GM12878 (cell line): Measurements from ENCODE around the gene ATP6V0A4. TPM values are rescaled to one million over a fixed set of nuclear protein-coding genes. Genes with fewer than 3 reads are reported as not detected.

ENCODE experiments used
- ATAC-seq: fragments of 200-7000 bp; cut with Tn5 transposase; 3 replicates; pipeline ENCODE4 v1.9.1; 2020; ENCODE audit warnings: mild to moderate bottlenecking, moderate library complexity
- BruUV-seq: library from RNA; stranded (reverse); fragments of 400-500 nt; replicated peaks from 2 replicates; lab custom pipeline; 2021; lab: Mats Ljungman, UMichigan
- CTCF ChIA-PET: fragments of 300-600 bp; sonication (Branson Sonifier 250); formaldehyde crosslinking; extraction: SDS; loops from one replicate; lab custom pipeline; 2021; ENCODE audit warnings: inconsistent platforms; lab: Yijun Ruan, JAX
- POLR2A ChIA-PET: fragments of 350-600 bp; formaldehyde crosslinking; extraction: SDS; loops from one replicate; lab custom pipeline; 2021; ENCODE audit warnings: inconsistent platforms; lab: Charles Lee
- RAD21 ChIA-PET: fragments of 300-600 bp; sonication (Branson Sonifier 250); formaldehyde crosslinking; loops from one replicate; lab custom pipeline; 2023; ENCODE audit warnings: antibody characterized with exemption; ENCODE audit not compliant: unreplicated experiment; lab: Charles Lee
- SMC1A ChIA-PET: fragments of 300-600 bp; sonication (Branson Sonifier 250); formaldehyde crosslinking; loops from one replicate; lab custom pipeline; 2023; ENCODE audit not compliant: unreplicated experiment, uncharacterized antibody; lab: Charles Lee
- DNase-seq: peaks from one replicate; pipeline ENCODE4 v3.0.0-alpha.2; 2011; ENCODE audit warnings: low read depth, low spot score
- FAIRE-seq: peaks from 3 replicates; lab custom pipeline; 2011; peaks lifted over from hg19 to GRCh38; lab: Jason Lieb, UNC
- H2AFZ ChIP-seq: 2 replicates; pipeline ENCODE4 v1.6.0; 2011; ENCODE audit warnings: low read depth, low read length, control low read depth; ENCODE audit not compliant: control insufficient read depth
- H3K27ac ChIP-seq: 2 replicates; pipeline ENCODE4 v1.5.1; 2011; ENCODE audit warnings: control low read depth; ENCODE audit not compliant: control insufficient read depth, insufficient read depth
- H3K27me3 ChIP-seq, 2 experiments: replicated peaks in 1 of 2; 2 replicates each; pipeline versions ENCODE4 v1.6.0 to v1.6.1; 2011; ENCODE audit warnings: low read length in 1 of 2; ENCODE audit not compliant: control insufficient read depth in 2 of 2, insufficient read depth in 2 of 2
- H3K36me3 ChIP-seq, 2 experiments: 2 replicates each; pipeline ENCODE4 v1.5.1; 2011; ENCODE audit warnings: low read length in 1 of 2; ENCODE audit not compliant: control insufficient read depth in 2 of 2, insufficient read depth in 2 of 2
- H3K4me1 ChIP-seq: 2 replicates; pipeline ENCODE4 v1.6.1; 2011; ENCODE audit warnings: mild to moderate bottlenecking, low read length, moderate library complexity, mixed read lengths; ENCODE audit not compliant: control insufficient read depth, insufficient read depth
- H3K4me2 ChIP-seq: 2 replicates; pipeline ENCODE4 v1.6.0; 2011; ENCODE audit warnings: control low read depth; ENCODE audit not compliant: control insufficient read depth, insufficient read depth
- H3K4me3 ChIP-seq: fragments of 200-600 bp; sonication (generic); 2 replicates; pipeline ENCODE4 v1.5.1; 2016
- H3K79me2 ChIP-seq: 2 replicates; pipeline ENCODE4 v1.6.0; 2011; ENCODE audit warnings: low read length; ENCODE audit not compliant: control insufficient read depth, insufficient read depth
- H3K9ac ChIP-seq: 2 replicates; pipeline ENCODE4 v1.8.0; 2011; ENCODE audit warnings: low read length, control low read depth, mixed read lengths; ENCODE audit not compliant: control insufficient read depth, insufficient read depth
- H3K9me3 ChIP-seq: replicated peaks from 3 replicates; pipeline ENCODE4 v1.5.1; 2011; ENCODE audit warnings: mild to moderate bottlenecking, low read length; ENCODE audit not compliant: control insufficient read depth, insufficient read depth
- H4K20me1 ChIP-seq: 2 replicates; pipeline ENCODE4 v1.6.0; 2011; ENCODE audit not compliant: control insufficient read depth, insufficient read depth
- BACH1 ChIP-seq: fragments of 450-650 bp; IDR thresholded peaks from 2 replicates; pipeline ENCODE4 v1.6.1; 2017; ENCODE audit warnings: mild to moderate bottlenecking, borderline replicate concordance
- BMI1 ChIP-seq: fragments of 450-650 bp; IDR thresholded peaks from 2 replicates; pipeline ENCODE4 v1.6.1; 2016; ENCODE audit warnings: mild to moderate bottlenecking, moderate library complexity, borderline replicate concordance
- KLF5 ChIP-seq: fragments of 450-650 bp; IDR thresholded peaks from 2 replicates; pipeline ENCODE4 v1.6.1; 2014; ENCODE audit warnings: mild to moderate bottlenecking; ENCODE audit not compliant: partially characterized antibody
- MYC ChIP-seq: IDR thresholded peaks from 2 replicates; pipeline ENCODE4 v1.6.1; 2011; ENCODE audit warnings: mild to moderate bottlenecking, low read length, moderate library complexity, inconsistent platforms; ENCODE audit not compliant: insufficient read depth, insufficient replicate concordance, insufficient read length, severe bottlenecking
- NFIC ChIP-seq: IDR thresholded peaks from 2 replicates; pipeline ENCODE4 v1.6.1; 2012; ENCODE audit warnings: low read depth, mild to moderate bottlenecking, inconsistent platforms, low read length, moderate library complexity
- NR2C2 ChIP-seq: IDR thresholded peaks from 2 replicates; pipeline ENCODE4 v1.6.1; 2011; ENCODE audit warnings: borderline replicate concordance, low read depth; ENCODE audit not compliant: control insufficient read depth, insufficient read length
- PBX3 ChIP-seq: IDR thresholded peaks from 2 replicates; pipeline ENCODE4 v1.6.1; 2011; ENCODE audit warnings: mild to moderate bottlenecking, low read depth, low read length, moderate library complexity; ENCODE audit not compliant: insufficient replicate concordance
- POLR2A ChIP-seq: IDR thresholded peaks from 2 replicates; pipeline ENCODE4 v1.6.1; 2011; ENCODE audit warnings: low read depth, mild to moderate bottlenecking, low read length
- SMARCA5 ChIP-seq: fragments of 450-650 bp; IDR thresholded peaks from 2 replicates; pipeline ENCODE4 v1.6.1; 2017; ENCODE audit warnings: mild to moderate bottlenecking
- STAT1 ChIP-seq: fragments of 450-650 bp; conservative IDR thresholded peaks from 2 replicates; pipeline ENCODE4 v1.6.1; 2014; ENCODE audit warnings: antibody characterized with exemption, mild to moderate bottlenecking
- TAF1 ChIP-seq: IDR thresholded peaks from 2 replicates; pipeline ENCODE4 v1.6.1; 2011; ENCODE audit warnings: mild to moderate bottlenecking, low read depth, low read length, borderline replicate concordance
- YBX1 ChIP-seq: fragments of 450-650 bp; IDR thresholded peaks from 2 replicates; pipeline ENCODE4 v1.6.1; 2016; ENCODE audit warnings: antibody characterized with exemption
- YY1 ChIP-seq: IDR thresholded peaks from 2 replicates; pipeline ENCODE4 v1.6.1; 2011; ENCODE audit warnings: low read depth, mild to moderate bottlenecking, low read length
- ZNF217 ChIP-seq: fragments of 450-650 bp; IDR thresholded peaks from 2 replicates; pipeline ENCODE4 v1.6.1; 2017; ENCODE audit warnings: antibody characterized with exemption, mild to moderate bottlenecking
- WGBS: methylation state at CpG from one replicate; pipeline ENCODE4 v1.1.6; 2016; ENCODE audit warnings: low lambda C conversion rate; ENCODE audit not compliant: insufficient replicate concordance, insufficient coverage; ENCODE audit errors: missing lambda C conversion rate; 5-methylcytosine and 5-hydroxymethylcytosine counted together
- in situ Hi-C: fragments of 300-500 bp; cut with MboI; formaldehyde crosslinking; loops from 9 replicates; pipeline ENCODE4 v1.14.3; 2018; ENCODE audit warnings: mixed read lengths
- intact Hi-C: fragments of 100-400 bp; cut with micrococcal nuclease; formaldehyde crosslinking; loops from one replicate; pipeline ENCODE4 v1.14.2; 2022; ENCODE audit not compliant: unreplicated experiment
- polyA plus RNA-seq, 11 experiments: library from polyadenylated mRNA; depleted of rRNA in 4 of 11; unstranded in 6 of 11; stranded (reverse) in 5 of 11; fragments of >200 nt; fragmentation: Nextera tagmentation in 4 of 11; fragmentation: Illumina TruSeq in 1 of 11; extraction: Ambion mirVana in 4 of 11; extraction: Trizol in 1 of 11; gene quantifications; 1 replicate in 1 of 11; 2 replicates in 10 of 11; pipeline versions ENCODE4 v1.2.1 to v1.2.3, GENCODE V29; 2011 to 2016; ENCODE audit warnings: inconsistent platforms in 2 of 11, missing spikeins in 2 of 11, low read depth in 1 of 11
- total RNA-seq, 4 experiments: library from RNA; depleted of rRNA in 3 of 4; stranded (reverse); fragments of >200 nt in 3 of 4; fragmentation: Illumina TruSeq in 1 of 4; extraction: Trizol in 1 of 4; gene quantifications; 2 replicates each; pipeline versions ENCODE4 v1.2.1 to v1.2.3, GENCODE V29; 2013 to 2021
- TF ChIP-seq, protein P1 (sequence below): fragments of 450-650 bp; formaldehyde crosslinking; IDR thresholded peaks from 2 replicates; pipeline ENCODE4 v1.4.0; 2022; ENCODE audit warnings: mild to moderate bottlenecking, moderate library complexity

Gene ATP6V0A4
- total and polyA plus RNA-seq, 10 of the 15 experiments (the other 5 are each of a cell fraction or from before 2014, with no cell fraction given): not detected

DNA sequence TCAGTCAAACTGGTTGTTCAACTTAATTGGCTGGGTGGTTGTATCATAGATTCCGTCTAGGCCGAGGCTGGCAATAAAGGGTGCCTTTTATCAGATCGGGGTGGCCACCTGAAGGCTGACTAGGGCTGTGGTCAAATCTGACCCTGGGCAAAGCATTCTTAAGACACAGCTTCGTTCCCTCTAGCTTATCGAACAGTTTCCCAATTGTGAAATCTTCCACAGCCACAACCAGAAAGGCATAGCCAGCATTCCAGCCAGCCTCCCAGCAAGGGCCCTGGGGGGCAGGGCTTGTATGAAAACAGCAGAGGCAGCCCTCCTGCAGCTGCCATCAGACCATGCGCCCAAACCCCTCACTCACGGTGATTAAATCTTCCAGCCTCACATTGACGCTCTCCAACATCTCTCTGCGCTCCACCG lies 42.7 kb downstream of the ATP6V0A4 start:
- no peak overlapping the region for H3K4me3 ChIP-seq
- no peak overlapping the region for H3K9ac ChIP-seq
- ATAC-seq (no peak), FAIRE-seq (no peak), DNase-seq (no peak)
- ChIA-PET CTCF (interaction anchor here (0.7 to 3.2 kb wide), 2 partner anchors 17 to 591 kb away, joined by 3 to 10 read pairs; no protein-coding TSS in a partner anchor), POLR2A (no interaction called here), SMC1A (no interaction called here), RAD21 (no interaction called here)
- no peaks in the 10 kb centered on the region; a peak in 1 of 4 replicates for H3K27me3 ChIP-seq
- H3K4me2 ChIP-seq: no peak overlapping the region
- no peaks in the 10 kb centered on the region for H4K20me1 ChIP-seq
- H3K9me3 ChIP-seq: no peaks in the 10 kb centered on the region; the same call in 2 of the 3 replicates
- H3K79me2 ChIP-seq: no peaks in the 10 kb centered on the region
- intact Hi-C loops (no loop called here), in situ Hi-C loops (no loop called here)
- WGBS: 74% methylated on average over 10 of the region's 10 CpGs
- no peak overlapping the region for H2AFZ ChIP-seq
- no TSS peak for BruUV-seq
- no peaks in the 10 kb centered on the region for H3K36me3 ChIP-seq
- no peaks in the 10 kb centered on the region for H3K4me1 ChIP-seq
- H3K27ac ChIP-seq: no peak overlapping the region
- TF ChIP-seq SMARCA5 (no peak), STAT1 (no peak), NR2C2 (no peak), NFIC (no peak)

GRCh38 chr7:138753610-138754009 lies 44.4 kb downstream of the ATP6V0A4 start:
- 32% methylated on average over 5 of the region's 5 CpGs for WGBS
- TF ChIP-seq POLR2A (no peak), PBX3 (no peak), KLF5 (no peak), BMI1 (no peak), MYC (no peak), TAF1 (no peak), SMARCA5 (no peak), ZNF217 (no peak), YBX1 (no peak), BACH1 (no peak), YY1 (no peak)
- TF ChIP-seq, protein P1, sequence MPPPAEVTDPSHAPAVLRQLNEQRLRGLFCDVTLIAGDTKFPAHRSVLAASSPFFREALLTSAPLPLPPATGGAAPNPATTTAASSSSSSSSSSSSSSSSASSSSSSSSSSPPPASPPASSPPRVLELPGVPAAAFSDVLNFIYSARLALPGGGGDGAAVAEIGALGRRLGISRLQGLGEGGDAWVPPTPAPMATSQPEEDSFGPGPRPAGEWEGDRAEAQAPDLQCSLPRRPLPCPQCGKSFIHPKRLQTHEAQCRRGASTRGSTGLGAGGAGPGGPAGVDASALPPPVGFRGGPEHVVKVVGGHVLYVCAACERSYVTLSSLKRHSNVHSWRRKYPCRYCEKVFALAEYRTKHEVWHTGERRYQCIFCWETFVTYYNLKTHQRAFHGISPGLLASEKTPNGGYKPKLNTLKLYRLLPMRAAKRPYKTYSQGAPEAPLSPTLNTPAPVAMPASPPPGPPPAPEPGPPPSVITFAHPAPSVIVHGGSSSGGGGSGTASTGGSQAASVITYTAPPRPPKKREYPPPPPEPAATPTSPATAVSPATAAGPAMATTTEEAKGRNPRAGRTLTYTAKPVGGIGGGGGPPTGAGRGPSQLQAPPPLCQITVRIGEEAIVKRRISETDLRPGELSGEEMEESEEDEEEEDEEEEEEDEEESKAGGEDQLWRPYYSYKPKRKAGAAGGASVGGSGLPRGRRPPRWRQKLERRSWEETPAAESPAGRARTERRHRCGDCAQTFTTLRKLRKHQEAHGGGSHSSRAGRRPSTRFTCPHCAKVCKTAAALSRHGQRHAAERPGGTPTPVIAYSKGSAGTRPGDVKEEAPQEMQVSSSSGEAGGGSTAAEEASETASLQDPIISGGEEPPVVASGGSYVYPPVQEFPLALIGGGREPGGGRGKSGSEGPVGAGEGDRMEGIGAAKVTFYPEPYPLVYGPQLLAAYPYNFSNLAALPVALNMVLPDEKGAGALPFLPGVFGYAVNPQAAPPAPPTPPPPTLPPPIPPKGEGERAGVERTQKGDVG: no peak

More at GRCh38 chr7:138753610-138754009, 44.4 kb downstream of the ATP6V0A4 start:
- Histone ChIP-seq H3K4me3 (no peak overlapping the region), H3K27ac (no peak overlapping the region), H3K9me3 (no peaks in the 10 kb centered on the region; the same call in 2 of the 3 replicates), H4K20me1 (no peaks in the 10 kb centered on the region), H3K9ac (no peak overlapping the region), H3K79me2 (no peaks in the 10 kb centered on the region), H2AFZ (no peak overlapping the region), H3K4me2 (no peak overlapping the region), H3K27me3 (no peaks in the 10 kb centered on the region; a peak in 1 of 4 replicates), H3K36me3 (no peaks in the 10 kb centered on the region), H3K4me1 (no peaks in the 10 kb centered on the region)
- no TSS peak for BruUV-seq
- ChIA-PET RAD21 (interaction anchor here (0.5 kb wide), 1 partner anchor 364 kb away, joined by 3 read pairs; no protein-coding TSS in a partner anchor), SMC1A (no interaction called here), CTCF (no interaction called here), POLR2A (no interaction called here)
- DNase-seq: no peak
- ATAC-seq: no peak; the same call in 2 of the 3 replicates
- intact Hi-C loops: loop anchor here (5.0 kb wide), 1 partner anchor 114 kb away; no protein-coding TSS in a partner anchor
- in situ Hi-C loops: no loop called here
- FAIRE-seq: no peak
